Fibroblast of peridontal ligament (primary cell): ENCODE data around the gene TXN2.
A peak's percentile ranks its signal among the peaks of the same experiment; 100 is the strongest.

ENCODE experiments used
- DNase-seq: peaks from one replicate; pipeline ENCODE4 v3.0.0-alpha.2; 2010; ENCODE audit errors: extremely low read depth

Gene TXN2

DNA sequence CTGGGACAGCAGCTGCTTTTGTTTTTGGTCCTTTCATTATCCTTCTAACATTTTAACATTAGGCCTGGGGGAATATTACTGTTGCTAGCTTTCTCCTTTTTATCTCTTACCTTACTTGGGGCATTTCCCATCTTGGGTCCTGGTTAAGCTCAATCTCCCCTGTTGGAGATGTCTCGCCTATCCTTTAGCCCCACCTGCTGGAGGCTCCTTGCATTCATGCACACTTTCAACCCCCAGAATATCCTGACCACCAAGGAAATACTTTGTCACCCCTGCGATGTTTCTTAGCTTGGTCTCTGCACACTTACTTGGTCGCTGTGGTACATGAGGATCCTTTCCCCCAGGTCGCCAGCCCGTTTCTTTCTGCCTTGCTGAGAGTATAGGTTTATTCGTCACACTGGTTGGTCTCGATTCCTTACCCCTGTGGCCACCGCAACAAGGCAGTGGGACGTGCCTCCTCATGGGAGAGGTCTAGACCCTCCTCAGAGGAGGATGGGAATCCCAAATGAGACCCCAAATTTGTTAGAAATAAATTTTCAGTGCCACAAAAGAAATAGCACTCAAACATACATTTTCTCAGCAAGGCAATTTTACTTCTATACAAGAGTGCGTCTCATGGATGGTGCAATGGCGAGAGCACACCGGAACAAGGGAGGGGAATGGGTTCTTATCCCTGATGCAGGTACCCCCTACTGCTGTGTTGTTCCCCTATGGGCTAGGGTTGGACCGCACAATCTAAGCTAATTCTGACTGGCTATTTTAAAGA, 5.4 kb upstream of the TXN2 start:
- peak; percentile 57 for DNase-seq

DNA sequence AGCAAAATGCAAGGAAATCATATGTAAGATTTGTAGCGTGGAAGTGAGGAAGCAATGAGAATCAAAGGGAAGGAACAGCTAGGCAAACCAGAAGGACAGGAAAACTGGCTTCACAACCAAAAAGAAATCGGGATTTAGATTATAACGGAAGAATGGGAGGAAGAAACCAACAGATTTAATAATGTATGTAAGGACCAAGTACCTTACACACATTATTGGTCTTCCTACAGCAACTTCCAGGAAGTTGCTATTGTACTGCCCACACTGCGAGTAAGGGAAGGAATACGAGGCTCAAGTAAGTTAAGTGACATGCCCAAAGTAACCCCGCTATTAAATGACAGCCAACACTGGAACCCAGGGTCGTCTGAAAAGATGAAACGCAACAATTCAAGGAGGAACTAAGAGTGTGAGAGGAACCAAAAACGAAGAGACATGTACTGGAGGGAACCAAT, 473 bp downstream of the TXN2 start:
- peak; percentile 88 for DNase-seq

DNA sequence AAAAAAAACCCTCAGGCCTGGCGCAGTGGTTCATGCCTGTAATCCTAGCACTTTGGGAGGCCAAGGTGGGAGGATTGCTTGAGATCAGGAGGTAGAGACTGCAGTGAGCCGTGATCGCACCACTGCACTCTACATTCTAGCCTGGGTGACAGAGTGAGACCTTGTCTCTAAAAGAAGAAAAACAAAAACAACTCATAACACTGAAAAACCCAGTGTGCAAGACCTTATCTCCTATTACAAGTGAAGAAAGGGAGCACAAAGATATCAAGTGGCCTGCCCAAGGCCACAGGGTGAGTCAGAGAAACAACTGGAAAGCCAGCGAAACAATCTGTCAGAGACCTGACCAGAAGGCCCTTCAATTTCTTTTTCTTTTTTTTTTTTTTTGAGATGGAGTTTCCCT, 2.5 kb downstream of the TXN2 start:
- DNase-seq: no peak

DNA sequence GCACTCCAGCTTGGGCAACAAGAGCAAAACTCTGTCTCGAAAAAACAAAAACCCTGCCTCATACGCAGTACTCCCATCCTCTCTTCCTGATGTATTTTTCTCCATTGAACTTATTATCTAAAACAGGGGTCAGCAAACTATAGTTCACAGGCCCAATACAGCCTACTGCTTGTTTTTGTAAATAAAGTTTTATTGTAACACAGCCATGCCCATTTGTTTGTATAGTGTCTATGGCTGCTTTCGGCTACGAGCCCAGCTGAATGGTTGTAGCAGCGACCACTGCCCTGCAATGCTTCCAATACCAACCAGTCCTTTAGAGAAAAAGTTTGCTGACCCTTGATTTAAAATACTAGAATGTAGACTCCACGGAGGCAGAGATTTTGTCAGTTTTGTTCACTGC, 6.1 kb downstream of the TXN2 start:
- no peak for DNase-seq

DNA sequence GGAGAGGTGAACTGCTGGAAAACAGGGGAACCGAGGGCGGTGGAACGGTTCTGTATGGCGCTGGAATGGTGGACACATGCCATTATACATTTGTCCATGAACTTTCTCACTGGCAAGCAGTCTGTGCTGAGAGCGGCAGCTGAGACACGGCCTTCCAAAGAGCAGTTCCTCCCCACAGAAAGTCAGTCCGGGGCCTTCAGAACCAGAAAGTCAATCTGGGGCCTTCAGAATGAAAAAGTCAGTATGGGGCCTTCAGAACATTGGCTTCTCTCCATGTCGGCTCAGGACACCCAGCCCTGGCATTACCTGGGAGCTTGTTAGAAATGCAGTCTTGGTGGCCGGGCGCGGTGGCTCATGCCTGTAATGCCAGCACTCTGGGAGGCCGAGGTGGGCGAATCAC, 8.8 kb downstream of the TXN2 start:
- DNase-seq: no peak

DNA sequence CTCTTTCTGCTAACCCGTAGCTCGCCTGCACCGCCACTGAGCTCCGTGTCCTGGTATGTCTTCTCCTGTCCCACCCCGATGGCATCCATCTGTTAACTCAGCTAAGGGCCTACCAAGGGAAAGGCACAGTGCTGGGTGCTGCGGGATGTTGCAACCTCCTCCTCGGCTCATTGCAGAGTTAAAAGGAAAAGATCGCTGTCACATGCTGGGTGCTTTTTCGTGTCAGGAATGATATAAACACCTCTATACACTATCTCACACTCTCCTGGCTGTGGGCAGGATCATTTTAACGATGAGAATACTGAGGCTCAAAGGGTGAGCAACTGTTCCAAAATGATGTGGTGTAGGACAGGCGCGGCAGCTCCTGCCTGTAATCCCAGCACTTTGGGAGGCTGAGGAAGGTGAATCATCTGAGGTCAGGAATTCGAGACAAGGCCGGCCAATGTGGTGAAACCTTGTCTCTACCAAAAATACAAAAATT, 10.1 kb downstream of the TXN2 start:
- peak; percentile 38 for DNase-seq

DNA sequence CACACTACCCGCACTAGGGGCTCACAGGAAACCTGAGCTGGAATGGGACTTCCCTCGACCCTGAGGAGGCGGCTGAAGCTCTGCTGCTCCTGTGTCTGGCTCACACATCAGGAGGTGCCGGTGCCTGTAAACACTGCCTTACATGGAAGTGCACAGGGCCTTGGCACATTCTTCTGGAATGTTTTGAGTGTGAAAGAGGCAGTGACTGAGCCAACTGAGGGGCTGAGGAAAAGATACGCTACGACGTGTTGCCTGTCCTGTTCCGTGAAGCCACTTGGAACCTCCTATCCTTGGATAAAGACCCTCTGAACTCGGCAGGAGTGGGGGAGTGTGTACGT, 10.5 kb downstream of the TXN2 start:
- no peak for DNase-seq

DNA sequence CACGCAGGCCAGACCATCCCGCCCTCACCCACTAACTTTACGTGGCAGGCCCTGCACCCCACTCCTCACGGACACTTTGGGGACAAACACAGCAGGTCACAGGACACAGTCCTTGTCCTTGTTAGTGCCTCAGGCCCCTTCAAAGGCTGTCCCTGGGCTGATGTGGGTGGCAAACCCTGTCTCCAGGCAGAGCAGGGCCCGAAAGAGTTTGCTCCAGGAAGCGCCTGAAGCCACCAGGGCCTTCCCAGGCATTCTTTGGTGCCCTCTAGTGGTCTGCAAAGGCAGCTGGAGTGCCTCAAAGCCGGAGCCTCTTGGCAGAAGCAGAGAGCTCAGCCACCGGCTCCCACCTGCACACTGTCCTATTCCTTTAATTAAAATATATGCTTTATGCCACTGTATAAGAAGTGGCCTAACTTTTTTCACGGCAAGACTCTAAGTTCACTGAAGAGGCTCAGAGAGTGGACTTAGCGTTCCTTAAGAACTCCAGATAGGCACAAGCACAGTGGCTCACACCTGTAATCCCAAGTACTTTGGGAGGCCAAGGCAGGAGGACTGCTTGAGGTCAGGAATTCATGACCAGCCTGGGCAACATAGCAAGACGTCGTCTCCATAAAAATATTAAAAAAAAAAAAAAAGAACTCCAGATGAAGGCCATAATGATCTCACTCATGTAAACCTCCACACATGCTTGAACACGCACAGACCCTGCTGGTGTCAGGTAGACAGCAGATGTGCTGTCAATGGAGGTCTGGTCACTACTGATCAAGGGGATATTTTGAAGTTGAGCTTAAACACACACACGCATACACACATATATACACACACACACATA, 11.1 kb downstream of the TXN2 start:
- peak; percentile 91 for DNase-seq

DNA sequence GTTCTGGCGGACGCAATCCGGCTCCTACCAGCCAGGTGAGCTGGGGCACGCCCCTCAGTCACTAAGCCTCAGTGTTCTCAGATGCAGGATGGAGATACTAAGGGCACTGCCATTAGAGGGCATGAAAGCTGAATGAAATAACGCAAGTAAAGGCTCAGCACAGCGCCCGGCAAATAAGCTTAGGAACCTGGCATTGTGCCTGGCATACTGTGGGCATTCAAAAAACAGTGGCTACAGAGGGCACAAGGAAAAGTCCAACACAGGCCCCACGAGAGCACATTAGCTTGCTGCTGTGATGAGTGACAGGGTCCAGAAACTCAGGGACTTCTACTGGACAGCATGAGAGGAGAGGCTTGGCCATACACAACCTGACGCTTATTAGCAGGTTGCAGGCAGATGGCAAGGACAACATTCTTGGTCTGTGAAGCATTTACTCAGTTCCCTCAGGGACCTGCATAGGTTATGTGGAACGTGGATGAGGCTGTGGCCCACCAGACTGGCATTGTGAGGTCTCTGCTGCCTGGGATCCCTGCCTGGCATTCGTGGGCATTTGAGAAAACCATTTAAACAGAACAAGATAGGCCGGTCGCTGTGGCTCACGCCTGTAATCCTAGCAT, 12.2 kb downstream of the TXN2 start:
- no peak for DNase-seq

DNA sequence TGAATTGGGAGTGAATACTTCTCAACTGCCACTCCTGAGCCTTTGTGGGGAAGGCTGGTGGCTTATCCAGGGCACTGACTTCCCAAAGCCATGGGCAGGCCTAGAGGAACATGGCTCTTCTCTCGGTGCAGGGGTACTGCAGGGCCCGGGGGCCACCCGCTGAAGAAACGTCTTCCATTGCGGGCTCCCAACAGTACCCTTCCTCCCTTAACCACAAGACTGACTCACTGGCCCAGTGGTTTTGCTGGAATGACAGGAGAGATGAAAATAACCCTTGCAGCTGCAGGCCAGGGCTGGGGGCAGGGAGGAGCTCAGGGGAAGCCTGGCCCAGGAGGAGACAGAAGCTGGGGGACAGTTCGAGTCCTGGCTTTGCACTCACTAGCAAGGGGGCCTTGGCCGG, 13.5 kb downstream of the TXN2 start:
- peak; percentile 95 for DNase-seq

DNA sequence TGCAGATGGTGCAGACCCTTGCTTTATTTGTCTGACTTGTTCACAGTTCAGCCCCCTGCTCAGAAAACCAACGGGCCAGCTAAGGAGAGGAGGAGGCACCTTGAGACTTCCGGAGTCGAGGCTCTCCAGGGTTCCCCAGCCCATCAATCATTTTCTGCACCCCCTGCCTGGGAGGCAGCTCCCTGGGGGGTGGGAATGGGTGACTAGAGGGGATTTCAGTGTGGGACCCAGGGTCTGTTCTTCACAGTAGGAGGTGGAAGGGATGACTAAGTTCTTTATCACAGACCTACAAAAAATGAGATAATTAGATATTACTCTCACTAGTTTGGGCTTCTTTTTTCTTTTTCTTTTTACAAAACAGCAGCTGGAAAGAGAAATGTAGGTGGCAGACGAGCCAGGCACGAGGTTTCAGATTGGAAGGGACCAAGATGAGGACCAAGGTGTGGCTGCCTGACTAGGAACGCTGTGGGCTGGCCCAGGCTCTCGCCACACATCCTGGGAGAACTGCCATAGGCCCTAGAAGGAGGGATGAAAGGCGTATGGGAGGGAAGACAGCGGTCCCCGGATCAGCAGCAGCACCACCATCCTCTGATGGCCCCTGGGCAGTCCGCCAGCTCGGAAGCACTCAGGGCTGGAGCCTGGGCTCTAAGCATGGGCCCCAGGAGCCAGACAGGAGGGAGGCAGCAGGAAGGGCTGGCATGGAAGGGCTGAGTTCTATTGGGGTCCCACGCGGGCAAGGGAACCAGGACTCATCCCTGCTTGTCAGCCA, 14.2 kb downstream of the TXN2 start:
- peak; percentile 81 for DNase-seq

DNA sequence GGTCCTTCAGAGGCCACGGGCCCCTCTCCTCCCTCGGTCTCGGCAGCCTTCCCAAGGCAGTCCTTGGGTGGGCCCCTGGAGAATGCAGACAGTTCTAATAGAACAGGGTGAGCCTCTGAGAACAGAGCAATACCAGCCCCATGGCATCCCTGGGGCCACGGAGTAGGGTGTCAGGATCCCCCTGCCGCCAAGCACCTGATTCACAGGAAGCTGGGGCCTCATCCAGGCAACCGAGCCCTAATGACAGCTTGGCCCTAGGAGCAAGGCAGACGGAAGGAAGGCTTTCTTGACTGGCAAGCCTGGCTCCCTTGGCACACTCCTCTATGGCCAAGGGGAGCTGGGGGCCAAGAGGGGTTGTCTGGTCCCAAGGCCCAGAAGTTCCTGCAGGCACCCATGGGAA, 15.2 kb downstream of the TXN2 start:
- no peak for DNase-seq

DNA sequence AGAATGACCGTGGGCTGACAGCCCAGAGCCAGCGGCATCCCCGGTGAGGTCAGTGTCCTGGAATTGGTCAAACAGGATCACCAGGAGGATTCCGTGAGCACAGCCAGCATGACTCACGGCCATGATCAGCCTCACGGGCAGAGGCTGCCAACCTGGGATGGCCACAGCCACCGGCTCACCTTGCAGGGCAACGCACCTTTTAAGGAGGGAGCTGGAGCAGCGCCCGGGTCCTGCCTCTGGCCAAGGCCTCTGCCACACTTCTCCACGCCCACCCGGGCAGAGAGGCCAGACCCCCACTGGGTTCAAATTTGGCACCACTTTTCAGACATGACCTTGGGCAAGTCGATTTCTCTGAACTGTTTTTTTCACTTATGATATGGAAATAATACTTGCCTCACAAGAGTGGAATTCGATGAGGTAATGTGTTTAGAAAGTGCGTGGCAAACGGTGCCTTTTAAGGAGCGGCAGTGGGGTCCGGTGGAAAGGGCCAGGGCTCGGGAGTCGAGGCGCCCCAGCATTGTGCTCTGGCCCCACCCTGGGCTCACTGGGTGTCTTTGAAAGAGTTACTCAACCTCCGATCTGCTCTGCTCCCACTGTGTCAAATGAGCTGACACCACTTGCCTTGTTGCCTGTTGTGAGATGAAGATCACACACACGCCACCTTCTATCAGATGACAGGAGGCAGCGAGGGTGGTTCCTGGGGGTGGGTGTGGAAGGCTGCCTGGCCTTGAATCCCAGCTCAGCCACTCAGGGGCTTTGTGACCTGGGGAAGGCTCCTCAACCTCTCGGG, 16.0 kb downstream of the TXN2 start:
- peak; percentile 77 for DNase-seq

DNA sequence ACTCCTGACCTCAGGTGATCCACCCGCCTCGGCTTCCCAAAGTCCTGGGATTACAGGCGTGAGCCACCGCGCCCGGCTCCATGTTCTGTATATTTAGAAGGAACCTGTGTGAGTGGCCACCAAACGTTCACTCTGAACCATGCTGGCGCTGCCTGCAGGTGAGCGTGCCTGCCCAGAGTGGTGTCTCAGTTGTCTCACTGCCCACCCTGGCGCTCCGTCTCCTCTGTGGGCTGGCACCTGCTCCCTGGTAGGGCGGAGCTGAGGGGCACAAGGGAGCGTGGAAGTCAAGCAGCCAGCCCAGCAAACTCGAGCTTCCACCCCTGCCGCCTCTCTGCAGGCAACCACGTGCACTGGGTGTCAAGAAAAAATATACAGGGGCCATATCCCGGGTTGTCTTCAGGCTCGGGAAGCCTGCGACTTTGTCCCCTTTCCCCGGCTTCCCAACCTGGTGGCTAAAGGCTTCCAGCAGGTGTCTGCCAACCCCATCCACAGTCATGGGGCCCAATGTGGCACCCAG, 16.7 kb downstream of the TXN2 start:
- DNase-seq: no peak

DNA sequence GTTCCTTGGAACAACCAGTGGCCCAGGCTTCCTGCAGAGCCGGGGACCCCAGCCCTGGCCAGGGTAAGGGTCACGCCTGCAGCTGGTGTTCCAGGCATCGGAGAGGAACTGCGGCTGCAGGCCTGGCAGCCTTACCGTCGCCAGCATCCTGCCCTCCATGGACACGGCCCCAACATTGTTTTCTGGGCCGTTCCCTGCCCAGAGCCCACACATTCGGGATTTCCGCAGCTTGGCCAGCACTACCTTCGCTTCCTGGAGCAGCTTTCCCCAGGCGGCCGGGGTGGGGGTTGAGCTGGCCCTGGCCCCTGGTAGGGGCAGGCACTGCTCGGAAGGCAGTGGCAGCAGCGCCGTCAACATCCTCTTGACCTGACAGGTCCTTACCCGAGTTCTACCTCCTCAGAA, 17.7 kb downstream of the TXN2 start:
- no peak for DNase-seq

DNA sequence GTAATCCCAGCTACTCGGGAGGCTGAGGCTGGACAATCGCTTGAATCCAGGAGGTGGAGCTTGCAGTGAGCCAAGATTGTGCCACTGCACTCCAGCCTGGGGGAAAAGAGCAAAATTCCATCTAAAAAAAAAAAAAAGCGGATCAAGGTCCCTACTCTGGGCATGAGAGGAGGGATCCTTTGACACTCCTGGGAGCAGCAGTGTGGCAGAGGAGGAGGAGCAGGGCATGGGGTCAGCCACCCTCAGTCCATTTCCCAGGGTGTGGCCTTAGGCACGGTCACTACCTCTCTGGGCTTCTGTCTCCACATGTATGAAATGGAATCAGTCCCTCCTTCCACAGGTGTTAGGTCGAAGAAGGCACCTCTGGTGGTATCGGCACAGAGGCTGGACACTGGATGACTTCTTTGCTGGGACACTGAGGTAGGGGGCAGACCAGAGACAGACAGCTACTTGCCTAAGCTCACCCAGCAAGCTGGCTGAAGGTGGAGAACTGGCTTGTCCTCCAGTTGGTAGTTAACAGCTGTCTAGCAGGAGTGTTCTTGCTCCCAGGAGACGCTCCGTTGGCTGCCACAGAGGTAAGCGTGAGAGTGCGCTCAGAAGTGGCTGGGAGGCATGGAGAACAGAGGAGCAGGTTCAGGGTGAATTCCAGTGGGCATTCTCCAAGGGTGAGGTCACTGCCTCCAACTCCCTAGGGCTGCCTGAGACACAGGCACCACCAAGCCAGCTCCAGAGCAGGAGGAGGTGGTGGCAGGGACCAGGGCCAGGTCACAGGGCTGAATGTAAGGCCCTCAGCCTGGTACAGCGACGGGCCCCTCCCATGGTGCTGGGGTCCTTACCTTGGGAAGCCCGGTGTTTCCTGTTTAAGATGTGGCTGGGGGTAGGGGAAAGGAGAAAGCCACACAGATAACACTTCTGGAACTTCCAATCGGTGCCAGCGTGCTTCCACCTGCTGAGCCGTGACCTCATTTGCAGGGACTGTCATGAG, 19.5 kb downstream of the TXN2 start:
- peak; percentile 40 for DNase-seq

DNA sequence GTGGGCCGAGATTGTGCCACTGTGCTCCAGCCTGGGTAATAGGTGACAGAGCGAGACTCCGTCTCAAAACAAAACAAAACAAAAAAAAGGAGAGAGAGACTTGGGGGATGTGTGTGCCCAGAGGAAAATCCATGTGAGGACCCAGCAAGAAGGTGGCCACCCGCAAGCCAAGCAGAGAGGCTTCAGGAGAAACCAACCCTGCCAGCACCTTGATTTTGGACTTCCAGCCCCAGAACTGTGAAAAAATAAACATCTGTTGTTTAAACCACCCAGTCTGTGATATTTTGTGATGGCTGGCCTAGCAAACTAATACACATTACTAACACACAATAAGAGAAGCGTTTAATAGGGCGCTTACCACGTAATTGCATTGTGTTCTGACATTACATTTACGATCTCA, 21.2 kb downstream of the TXN2 start:
- no peak for DNase-seq

DNA sequence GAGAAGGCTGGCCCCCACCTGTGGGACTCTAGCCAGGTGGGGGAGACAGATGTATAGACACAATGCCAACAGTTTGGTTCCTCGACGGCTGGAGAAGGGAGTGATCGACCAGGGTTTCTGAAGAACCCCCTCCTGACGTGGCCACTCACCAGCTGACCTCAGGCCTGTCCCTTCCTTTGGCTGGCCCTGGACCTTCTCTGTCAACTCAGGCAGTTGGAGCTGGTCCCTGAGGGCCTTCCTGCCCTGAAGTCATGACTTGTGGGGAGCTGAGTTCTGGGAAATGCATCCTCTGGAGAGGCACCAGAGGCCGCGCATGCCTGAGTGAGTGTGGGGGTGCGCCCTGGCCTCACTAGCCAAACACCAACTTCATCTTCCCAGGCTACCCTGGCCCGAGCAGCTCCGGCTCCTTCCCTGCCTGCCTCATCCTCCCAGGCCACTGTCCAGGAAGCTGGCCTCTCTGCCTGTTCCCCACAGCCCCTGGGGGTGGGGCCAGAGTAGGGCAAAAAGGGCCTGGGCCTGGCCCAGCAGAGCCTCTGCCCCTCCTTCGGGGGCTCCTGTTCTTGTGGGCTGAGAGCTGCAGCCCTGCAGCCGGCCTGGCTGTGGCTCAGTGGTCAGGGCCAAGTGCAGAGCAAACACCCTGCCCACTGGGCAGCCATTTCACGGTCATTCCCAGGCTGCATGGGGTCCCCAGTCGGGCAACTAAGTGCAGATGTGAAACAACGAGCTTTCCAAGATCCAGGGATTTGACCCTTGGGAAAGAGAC, 23.6 kb downstream of the TXN2 start:
- peak; percentile 81 for DNase-seq

DNA sequence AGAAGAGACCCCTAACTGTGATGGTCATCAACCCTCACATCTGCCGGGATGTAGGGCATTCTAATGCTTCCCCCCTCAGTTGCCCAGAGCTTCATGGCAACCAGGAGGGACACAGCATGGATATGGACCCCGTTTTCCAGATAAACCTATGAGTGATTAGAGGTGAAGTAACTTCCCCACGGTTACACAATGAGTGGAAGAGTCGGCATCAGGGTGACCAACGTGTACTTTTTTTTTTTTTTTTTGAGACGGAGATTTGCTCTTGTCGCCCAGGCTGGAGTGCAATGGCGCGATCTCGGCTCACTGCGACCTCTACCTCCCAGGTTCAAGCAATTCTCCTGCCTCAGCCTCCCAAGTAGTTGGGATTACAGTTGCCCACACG, 25.0 kb downstream of the TXN2 start:
- no peak for DNase-seq
